Measurements from ENCODE around the gene ZNF8.

- TF ChIP-seq CTCF (conservative IDR thresholded peaks at IDR 0.05; ENCODE audit: low read length) (no peak), EZH2phosphoT487 (IDR thresholded peaks at IDR 0.05; ENCODE audit: borderline replicate concordance, low read depth, low read length) (no peak)
These were observed 5.4 kb downstream of the ZNF8 start for GRCh38 chr19:58284199-58284598.
